A172 (cell line): Measurements from ENCODE around the gene MAGI2. TPM values are rescaled to one million over a fixed set of nuclear protein-coding genes. Genes with fewer than 3 reads are reported as not detected.

ENCODE experiments used
- DNase-seq: peaks from one replicate; pipeline ENCODE4 v3.0.0-alpha.2; 2015; ENCODE audit warnings: low spot score
- total RNA-seq: library from RNA; depleted of rRNA; stranded (reverse); fragments of >200 nt; shearing (Covaris generic); gene quantifications from 2 replicates; pipeline ENCODE4 v1.2.3, GENCODE V29; 2014

Gene MAGI2
- total RNA-seq, 1 experiment from 2014 or later: 1.5 TPM

- DNase-seq: no peak
These were observed 1413.4 kb downstream of the MAGI2 start for GRCh38 chr7:78039790-78040776.

- DNase-seq: no peak
These were observed 1414.9 kb downstream of the MAGI2 start for GRCh38 chr7:78038465-78039080.

DNA sequence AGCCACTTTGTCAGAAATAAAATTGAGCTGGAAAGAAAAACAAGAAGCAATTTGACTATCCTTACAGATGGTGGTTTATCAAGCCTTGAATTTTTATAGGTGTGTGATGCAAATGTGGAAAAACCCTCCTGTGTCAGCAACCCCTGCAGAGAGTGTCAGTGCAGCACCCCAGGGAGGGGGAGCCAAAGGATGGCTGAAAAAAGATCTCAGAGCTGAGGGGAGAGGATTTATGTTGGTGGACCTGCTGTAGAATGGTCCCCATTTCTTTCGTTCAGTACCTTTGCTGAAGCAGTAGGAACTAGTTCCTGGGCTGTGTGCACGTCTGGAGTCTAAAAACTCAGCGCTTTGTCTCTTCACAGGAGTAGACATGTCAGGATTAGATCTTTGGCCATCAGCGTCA lies 1415.9 kb downstream of the MAGI2 start:
- DNase-seq: no peak

DNA sequence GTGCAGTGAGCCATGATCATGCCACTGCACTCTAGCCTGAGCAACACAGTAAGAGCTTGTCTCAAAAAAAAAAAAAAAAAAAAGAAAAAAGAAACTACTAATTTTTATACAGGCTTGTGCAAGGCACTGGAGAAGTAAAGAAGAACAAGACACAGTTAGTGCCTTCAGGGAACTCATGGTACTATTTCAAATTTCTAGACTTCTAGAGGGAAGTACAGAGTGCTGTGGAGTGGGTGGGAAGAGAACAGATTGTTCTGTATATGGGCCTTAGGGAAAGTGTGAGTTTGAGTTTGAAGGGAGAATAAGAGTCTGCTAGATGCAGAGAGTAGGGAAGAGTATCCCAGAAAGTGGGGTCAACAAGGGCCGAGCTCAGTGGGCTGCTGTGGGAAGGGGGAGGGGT lies 1420.1 kb downstream of the MAGI2 start:
- no peak for DNase-seq

DNA sequence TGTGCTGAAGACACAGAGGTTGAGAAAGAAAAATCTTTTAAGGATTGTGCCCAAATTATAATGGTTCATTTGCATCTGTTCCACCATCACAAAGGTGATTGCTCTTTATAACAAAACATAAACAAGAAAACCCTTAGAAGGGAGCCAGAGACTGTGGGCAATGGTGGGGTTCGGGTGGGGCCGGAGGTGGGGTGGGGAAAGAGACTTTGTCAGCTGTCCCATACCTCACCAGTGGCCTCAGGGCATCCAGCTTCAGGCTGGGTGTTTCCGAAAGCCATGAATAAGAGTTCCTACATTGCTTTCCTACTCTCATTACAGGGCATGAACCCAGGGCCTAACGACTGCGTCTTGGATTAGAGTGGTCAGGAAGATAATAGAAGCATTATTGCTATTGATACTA lies 1427.0 kb downstream of the MAGI2 start:
- DNase-seq: no peak

GRCh38 chr7:78024591-78024990 lies 1428.9 kb downstream of the MAGI2 start:
- no peak for DNase-seq

- DNase-seq: no peak
These were observed 1430.3 kb downstream of the MAGI2 start for GRCh38 chr7:78023191-78023590.

DNA sequence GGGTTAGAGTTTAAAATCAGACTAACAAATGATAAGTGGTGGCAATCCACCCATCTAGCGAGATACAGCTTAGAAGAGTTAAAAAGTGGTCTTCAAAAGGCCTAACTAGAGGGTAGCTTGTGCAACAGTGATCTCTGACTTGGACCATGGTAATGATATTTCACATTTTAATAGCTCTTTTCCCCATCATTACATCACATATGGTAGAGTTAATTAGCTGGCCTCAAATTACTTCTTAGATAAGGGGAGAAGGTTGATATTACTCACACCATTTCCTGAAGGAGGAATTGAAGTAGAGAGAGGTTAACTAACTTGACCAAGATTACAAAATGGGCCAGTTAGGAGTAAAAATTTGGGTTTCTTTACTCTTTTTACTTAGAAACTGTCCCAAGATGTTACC lies 1431.3 kb downstream of the MAGI2 start:
- no peak for DNase-seq

- DNase-seq: no peak
These were observed 1432.6 kb downstream of the MAGI2 start for GRCh38 chr7:78020874-78021249.

DNA sequence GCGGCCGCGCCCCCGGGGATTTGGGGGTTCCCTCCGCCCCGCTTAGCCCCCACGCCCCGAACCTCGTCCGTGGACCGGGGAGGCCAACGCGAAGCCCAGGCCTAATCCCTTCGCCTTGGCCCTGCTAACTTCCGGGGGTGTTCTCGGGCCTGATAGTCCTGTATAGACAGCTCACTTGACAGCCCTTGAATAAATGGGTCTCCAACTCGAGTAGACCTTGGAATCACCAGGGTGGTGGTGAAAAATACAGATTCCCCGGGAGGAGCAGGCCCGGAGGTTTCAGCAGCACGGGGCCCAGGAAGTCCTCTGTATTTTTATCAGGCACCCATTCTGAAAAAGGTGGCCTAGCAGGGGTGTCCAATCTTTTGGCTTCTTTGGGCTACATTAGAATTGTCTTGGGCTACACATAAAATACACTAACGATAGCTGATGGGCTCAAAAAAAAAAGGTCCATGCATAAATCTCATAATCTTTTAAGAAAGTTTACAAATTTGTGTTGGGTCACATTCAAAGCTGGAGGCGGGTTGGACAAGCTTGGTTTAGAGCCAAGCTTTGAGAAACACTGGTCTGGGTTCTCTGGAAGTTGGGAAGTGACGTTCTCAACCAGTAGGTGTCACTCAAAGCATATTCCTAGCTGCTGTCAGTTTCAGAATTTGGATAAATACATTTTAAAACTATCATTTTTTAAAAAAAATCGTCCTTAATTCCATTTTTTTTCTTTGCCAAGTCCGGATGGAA lies 1433.2 kb downstream of the MAGI2 start:
- DNase-seq: peak; percentile 85

DNA sequence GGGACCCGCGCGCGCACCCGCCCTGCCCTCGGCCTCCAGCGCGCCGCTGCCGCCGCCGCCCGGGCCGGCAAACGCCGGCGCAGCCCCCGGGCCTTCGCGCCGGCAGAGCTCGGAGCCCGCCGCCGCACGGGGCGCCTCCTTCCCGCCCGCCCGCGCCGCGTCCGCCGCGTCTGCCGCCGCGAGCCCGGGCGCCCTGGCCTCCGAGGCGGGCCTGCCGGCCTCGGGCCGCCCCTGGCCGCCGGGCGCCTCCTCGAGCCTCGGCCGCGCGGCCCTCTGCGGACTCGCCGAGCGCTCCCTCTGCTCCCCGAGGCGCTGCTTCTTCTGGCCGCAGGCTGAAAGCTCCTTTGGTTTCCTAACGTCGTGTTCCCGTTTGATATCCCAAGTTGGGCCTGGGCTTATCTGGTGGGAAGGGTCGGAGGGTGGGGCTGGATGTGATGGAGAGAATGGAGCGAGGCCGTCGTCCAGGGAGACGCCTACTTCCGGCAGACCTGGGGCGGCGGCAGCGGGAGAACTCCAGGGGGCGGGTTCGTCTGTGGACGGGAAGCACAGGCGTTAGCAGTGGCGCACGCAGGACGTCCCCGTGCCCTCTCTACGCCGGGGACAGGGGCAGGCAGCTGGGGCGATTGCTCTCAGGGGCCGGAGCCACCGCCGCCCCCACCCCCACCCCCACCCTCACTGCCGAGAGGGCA lies 1433.9 kb downstream of the MAGI2 start:
- DNase-seq: peak; percentile 84

GRCh38 chr7:78018641-78019446 lies 1434.6 kb downstream of the MAGI2 start:
- DNase-seq: no peak

DNA sequence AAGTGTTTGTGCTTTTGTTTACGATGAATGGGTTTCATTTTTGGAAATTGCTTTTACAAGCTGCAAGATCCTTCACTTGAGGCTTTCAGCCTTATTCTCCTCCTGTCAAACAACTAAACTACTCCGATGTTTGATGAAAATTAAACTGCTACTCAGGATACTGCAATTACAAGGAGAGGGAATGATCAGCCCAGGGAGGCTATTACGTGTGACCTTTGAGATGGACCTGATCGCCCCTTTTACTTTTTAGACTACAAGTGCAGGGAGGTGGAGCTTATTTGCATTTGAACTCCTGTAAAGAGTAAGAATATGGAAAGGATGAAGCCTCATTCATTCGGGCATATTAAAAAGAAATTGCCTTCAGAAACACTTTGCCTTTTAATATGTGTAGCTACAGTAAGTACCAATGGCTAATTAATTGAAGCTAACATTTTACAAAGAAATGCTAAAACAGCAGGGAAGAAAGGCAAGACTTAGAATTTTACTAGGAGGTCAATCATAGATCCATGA lies 1435.8 kb downstream of the MAGI2 start:
- no peak for DNase-seq

GRCh38 chr7:78015574-78016260 lies 1437.8 kb downstream of the MAGI2 start:
- DNase-seq: no peak

- DNase-seq: no peak
These were observed 1439.1 kb downstream of the MAGI2 start for GRCh38 chr7:78014401-78014800.

- DNase-seq: no peak
These were observed 1440.1 kb downstream of the MAGI2 start for GRCh38 chr7:78013386-78013785.

- no peak for DNase-seq
These were observed 1441.8 kb downstream of the MAGI2 start for GRCh38 chr7:78011642-78012041.

- no peak for DNase-seq
These were observed 1446.2 kb downstream of the MAGI2 start for GRCh38 chr7:78007231-78007630.

- no peak for DNase-seq
These were observed 1447.3 kb downstream of the MAGI2 start for GRCh38 chr7:78006063-78006755.

DNA sequence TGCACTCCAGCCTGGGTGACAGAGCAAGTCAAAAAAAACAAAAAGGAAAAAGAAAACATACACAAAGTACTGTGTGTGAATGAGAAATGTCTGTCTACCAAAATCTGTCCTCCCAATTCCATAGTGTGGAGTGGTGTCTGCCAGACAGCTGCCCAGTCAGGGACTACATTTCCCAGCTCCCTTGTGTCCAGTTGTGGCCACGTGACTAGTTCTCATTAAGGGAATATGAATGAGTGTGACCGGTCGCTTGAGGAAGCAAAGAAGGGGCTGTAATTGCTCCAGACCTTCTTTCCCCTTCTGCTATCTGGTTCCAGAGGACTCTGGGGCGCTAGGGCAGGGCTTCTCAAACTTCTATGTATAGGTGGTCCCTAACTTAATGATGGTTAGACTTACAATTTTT lies 1450.8 kb downstream of the MAGI2 start:
- no peak for DNase-seq
